Measurements from ENCODE around the gene CPSF4L. TPM values are rescaled to one million over a fixed set of nuclear protein-coding genes. Genes with fewer than 3 reads are reported as not detected.

Gene CPSF4L
- total RNA-seq, 1 donor: not detected

- no peak for DNase-seq (ENCODE audit: low read depth in 2 of 3, low spot score in 2 of 3)
These were observed 24.0 kb downstream of the CPSF4L start for GRCh38 chr17:73237714-73238113.

GRCh38 chr17:73234736-73235135 lies 26.9 kb downstream of the CPSF4L start:
- no peak for DNase-seq (ENCODE audit: low read depth in 2 of 3, low spot score in 2 of 3)

GRCh38 chr17:73232587-73233373 lies 28.9 kb downstream of the CPSF4L start:
- DNase-seq (ENCODE audit: low read depth in 2 of 3, low spot score in 2 of 3): peak in 2 of 3 donors; percentile 30 to 43

GRCh38 chr17:73231841-73232586 lies 29.7 kb downstream of the CPSF4L start:
- DNase-seq (ENCODE audit: low read depth in 2 of 3, low spot score in 2 of 3): peak; percentile 85 to 97 (median 94)

- no peak for DNase-seq (ENCODE audit: low read depth in 2 of 3, low spot score in 2 of 3)
These were observed 30.3 kb downstream of the CPSF4L start for GRCh38 chr17:73231395-73231794.

- no peak for DNase-seq (ENCODE audit: low read depth in 2 of 3, low spot score in 2 of 3)
These were observed 31.6 kb downstream of the CPSF4L start for GRCh38 chr17:73230088-73230487.

- DNase-seq (ENCODE audit: low read depth in 2 of 3, low spot score in 2 of 3): peak in 2 of 3 donors; percentile 49 to 71
These were observed 32.9 kb downstream of the CPSF4L start for GRCh38 chr17:73228748-73229236.

- no peak for DNase-seq (ENCODE audit: low read depth in 2 of 3, low spot score in 2 of 3)
These were observed 33.7 kb downstream of the CPSF4L start for GRCh38 chr17:73227944-73228343.

GRCh38 chr17:73227379-73227778 lies 34.3 kb downstream of the CPSF4L start:
- DNase-seq (ENCODE audit: low read depth in 2 of 3, low spot score in 2 of 3): no peak

GRCh38 chr17:73226556-73227172 lies 35.0 kb downstream of the CPSF4L start:
- DNase-seq (ENCODE audit: low read depth in 2 of 3, low spot score in 2 of 3): no peak

- DNase-seq (ENCODE audit: low read depth in 2 of 3, low spot score in 2 of 3): no peak
These were observed 36.9 kb downstream of the CPSF4L start for GRCh38 chr17:73224663-73225305.

GRCh38 chr17:73224237-73224636 lies 37.4 kb downstream of the CPSF4L start:
- DNase-seq (ENCODE audit: low read depth in 2 of 3, low spot score in 2 of 3): no peak

GRCh38 chr17:73223626-73224230 lies 38.0 kb downstream of the CPSF4L start:
- no peak for DNase-seq (ENCODE audit: low read depth in 2 of 3, low spot score in 2 of 3)

GRCh38 chr17:73215447-73215846 lies 46.2 kb downstream of the CPSF4L start:
- DNase-seq (ENCODE audit: low read depth in 2 of 3, low spot score in 2 of 3): no peak

- no peak for DNase-seq (ENCODE audit: low read depth in 2 of 3, low spot score in 2 of 3)
These were observed 46.8 kb downstream of the CPSF4L start for GRCh38 chr17:73214851-73215250.

GRCh38 chr17:73214008-73214407 lies 47.7 kb downstream of the CPSF4L start:
- no peak for DNase-seq (ENCODE audit: low read depth in 2 of 3, low spot score in 2 of 3)

- peak in 2 of 3 donors; percentile 41 to 56 for DNase-seq (ENCODE audit: low read depth in 2 of 3, low spot score in 2 of 3)
These were observed 49.9 kb downstream of the CPSF4L start for GRCh38 chr17:73211745-73212144.

- DNase-seq (ENCODE audit: low read depth in 2 of 3, low spot score in 2 of 3): peak in 1 of 3 donors; percentile 61
These were observed 51.5 kb downstream of the CPSF4L start for GRCh38 chr17:73210002-73210678.

- DNase-seq (ENCODE audit: low read depth in 2 of 3, low spot score in 2 of 3): no peak
These were observed 52.2 kb downstream of the CPSF4L start for GRCh38 chr17:73209436-73209835.
